ENCODE results near the gene BAD. TPM values are rescaled to one million over a fixed set of nuclear protein-coding genes. Genes with fewer than 3 reads are reported as not detected.

BAD gene
- 10 to 100 TPM; 27.0 to 49.3 (median 33.4) TPM for total RNA-seq
- polyA plus RNA-seq, result 10 to 100 TPM; 53.9 to 67.3 (median 61.4) TPM
- long read RNA-seq, donor 1, transcript BAD-203 (3 exons, 1,157 nt), result minor isoform, 5 of 34 reads
- long read RNA-seq, donor 1, transcript BAD-201 (4 exons, 929 nt), result major isoform, 20 of 34 reads
- long read RNA-seq, donor 1, partial matches to known transcripts, result 5 of 34 reads
- long read RNA-seq, donor 1, other reads (novel, unspliced or antisense), result 0 of 34 reads
- long read RNA-seq, donor 2, transcript BAD-201 (4 exons, 929 nt), result major isoform, 14 of 24 reads
- long read RNA-seq, donor 2, transcript BAD-203 (3 exons, 1,157 nt), result minor isoform, 7 of 24 reads
- long read RNA-seq, donor 2, partial matches to known transcripts, result 0 of 24 reads
- long read RNA-seq, donor 2, other reads (novel, unspliced or antisense), result 0 of 24 reads

GRCh38 chr11:64284048-64284961 is at the start of gene BAD:
Gene BAD (minus strand): TSS chr11:64284665. CDS start chr11:64284368, 297 bp downstream.
- Histone ChIP-seq H3K4me1 (peaks cover 15 to 51% (median 34%) of the 10 kb centered on the region in 6 donors), H3K9me3 (no peaks in the 10 kb centered on the region), H3K27ac (peak within 1 kb of the TSS; percentile 90 to 100 (median 96)), H3K36me3 (peaks cover 0 to 43% (median 0%) of the 10 kb centered on the region in 6 donors), H3K4me3 (peak within 1 kb of the TSS; percentile 69 to 96 (median 86)), H3K27me3 (replicated peaks in 1 of 7) (no peaks in the 10 kb centered on the region)
- intact Hi-C loops (cut with DNase I; ENCODE audit: low total_unique reads), result no loop called here
- TF ChIP-seq POLR2A (IDR thresholded peaks at IDR 0.05), result no peak
- peak in 1 of 11 experiments; percentile 16 for TF ChIP-seq CTCF (IDR thresholded peaks at IDR 0.05 in 8 of 11, conservative IDR thresholded peaks at IDR 0.05 in 3 of 11)
- peak; percentile 73 to 83 (median 78) for TF ChIP-seq POLR2AphosphoS5 (IDR thresholded peaks at IDR 0.05)
- peak; percentile 98 for DNase-seq
- 3 to 18% (median 5%) methylated on average over 8 to 44 of the region's 44 CpGs for WGBS, 5 donors

GRCh38 chr11:64333556-64333955 is 49.1 kb upstream of the BAD start:
- Histone ChIP-seq H3K4me3 (no peak overlapping the region), H3K9me3 (no peaks in the 10 kb centered on the region), H3K4me1 (peaks cover 9 to 81% (median 31%) of the 10 kb centered on the region in 6 donors), H3K36me3 (peaks cover 0 to 12% (median 0%) of the 10 kb centered on the region in 6 donors), H3K27me3 (replicated peaks in 1 of 7) (no peaks in the 10 kb centered on the region), H3K27ac (no peak overlapping the region)
- no peak for DNase-seq
- intact Hi-C loops (cut with DNase I; ENCODE audit: low total_unique reads), result no loop called here
- TF ChIP-seq POLR2A (IDR thresholded peaks at IDR 0.05), result no peak
- no peak for TF ChIP-seq CTCF (IDR thresholded peaks at IDR 0.05 in 8 of 11, conservative IDR thresholded peaks at IDR 0.05 in 3 of 11)
- TF ChIP-seq POLR2AphosphoS5 (IDR thresholded peaks at IDR 0.05), result no peak
- WGBS, 5 donors, result 87 to 92% (median 90%) methylated on average over 8 of the region's 8 CpGs

- TF ChIP-seq POLR2AphosphoS5 (IDR thresholded peaks at IDR 0.05), result peak; percentile 55 to 72 (median 71)
- peak; percentile 42 to 77 (median 70) for TF ChIP-seq CTCF (IDR thresholded peaks at IDR 0.05 in 8 of 11, conservative IDR thresholded peaks at IDR 0.05 in 3 of 11)
- no peak for TF ChIP-seq POLR2A (IDR thresholded peaks at IDR 0.05)
- Histone ChIP-seq H3K36me3 (no peaks in the 10 kb centered on the region), H3K4me3 (peak overlapping the region in 1 of 8 donors; percentile 44), H3K4me1 (peaks cover 9 to 66% (median 31%) of the 10 kb centered on the region in 6 donors), H3K9me3 (peaks cover 0 to 6% (median 0%) of the 10 kb centered on the region in 8 donors), H3K27me3 (replicated peaks in 1 of 7) (no peaks in the 10 kb centered on the region), H3K27ac (peak overlapping the region; percentile 33 to 82 (median 60))
- intact Hi-C loops (cut with DNase I; ENCODE audit: low total_unique reads), result no loop called here
- WGBS, 5 donors, result 10 to 24% (median 14%) methylated on average over 12 to 20 of the region's 20 CpGs
- peak; percentile 92 for DNase-seq
Observed at GRCh38 chr11:64331569-64332371, 47.3 kb upstream of the BAD start.

Data from spleen (tissue), 13 donors.